ENCODE results near the gene TAB2.

Gene TAB2

GRCh38 chr6:149302723-149303122, 14.8 kb upstream of the TAB2 start:
- no peak for TF ChIP-seq CEBPB (IDR thresholded peaks at IDR 0.05)
- no peak for TF ChIP-seq EP300 (IDR thresholded peaks at IDR 0.05; ENCODE audit: borderline replicate concordance)
- TF ChIP-seq, protein P1, sequence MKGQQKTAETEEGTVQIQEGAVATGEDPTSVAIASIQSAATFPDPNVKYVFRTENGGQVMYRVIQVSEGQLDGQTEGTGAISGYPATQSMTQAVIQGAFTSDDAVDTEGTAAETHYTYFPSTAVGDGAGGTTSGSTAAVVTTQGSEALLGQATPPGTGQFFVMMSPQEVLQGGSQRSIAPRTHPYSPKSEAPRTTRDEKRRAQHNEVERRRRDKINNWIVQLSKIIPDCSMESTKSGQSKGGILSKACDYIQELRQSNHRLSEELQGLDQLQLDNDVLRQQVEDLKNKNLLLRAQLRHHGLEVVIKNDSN (IDR thresholded peaks at IDR 0.05): no peak
- TF ChIP-seq RAD21 (IDR thresholded peaks at IDR 0.05; ENCODE audit: low read depth): no peak
- no peak for TF ChIP-seq TEAD4 (IDR thresholded peaks at IDR 0.05)
- TF ChIP-seq CREB1 (IDR thresholded peaks at IDR 0.05; ENCODE audit: low read depth): no peak
- TF ChIP-seq REST (IDR thresholded peaks at IDR 0.05; ENCODE audit: low read depth): no peak
- TF ChIP-seq NFIC (IDR thresholded peaks at IDR 0.05): no peak
- no peak for TF ChIP-seq EGR1 (IDR thresholded peaks at IDR 0.05)
- TF ChIP-seq FOXM1 (IDR thresholded peaks at IDR 0.05; ENCODE audit: borderline replicate concordance, low read depth): no peak
- TF ChIP-seq MAX (IDR thresholded peaks at IDR 0.05): no peak
- TF ChIP-seq TAF1 (IDR thresholded peaks at IDR 0.05; ENCODE audit: low read depth): no peak
- no peak for TF ChIP-seq ZBTB7A (IDR thresholded peaks at IDR 0.05; ENCODE audit: low read depth)
- TF ChIP-seq YY1 (IDR thresholded peaks at IDR 0.05; ENCODE audit: low read depth): no peak
- TF ChIP-seq TCF12 (IDR thresholded peaks at IDR 0.05; ENCODE audit: low read depth): no peak

DNA sequence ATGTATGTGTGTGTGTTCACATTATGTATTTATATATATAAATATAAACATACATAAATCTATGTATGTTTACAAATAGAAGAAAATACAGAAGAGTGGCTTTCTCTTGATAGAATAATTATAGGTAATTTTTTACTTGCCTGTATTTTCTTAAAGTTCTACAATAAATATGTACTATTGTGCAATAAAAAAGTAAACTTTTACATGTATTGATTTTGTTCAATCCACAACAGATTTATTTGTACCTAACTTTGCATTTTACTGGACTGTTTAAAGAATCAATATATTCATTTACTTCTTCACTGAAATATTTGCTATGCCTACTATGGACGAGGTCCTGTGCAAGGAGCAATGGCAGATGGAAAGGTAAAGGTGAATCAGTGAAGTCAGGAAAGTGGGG, 14.0 kb upstream of the TAB2 start:
- TF ChIP-seq FOXM1 (IDR thresholded peaks at IDR 0.05; ENCODE audit: borderline replicate concordance, low read depth) (no peak), REST (IDR thresholded peaks at IDR 0.05; ENCODE audit: low read depth) (no peak), TCF12 (IDR thresholded peaks at IDR 0.05; ENCODE audit: low read depth) (no peak), YY1 (IDR thresholded peaks at IDR 0.05; ENCODE audit: low read depth) (no peak), NFIC (IDR thresholded peaks at IDR 0.05) (no peak), MAX (IDR thresholded peaks at IDR 0.05) (no peak), TAF1 (IDR thresholded peaks at IDR 0.05; ENCODE audit: low read depth) (no peak), RAD21 (IDR thresholded peaks at IDR 0.05; ENCODE audit: low read depth) (no peak), CEBPB (IDR thresholded peaks at IDR 0.05) (no peak), EGR1 (IDR thresholded peaks at IDR 0.05) (no peak), EP300 (IDR thresholded peaks at IDR 0.05; ENCODE audit: borderline replicate concordance) (no peak), TEAD4 (IDR thresholded peaks at IDR 0.05) (no peak), ZBTB7A (IDR thresholded peaks at IDR 0.05; ENCODE audit: low read depth) (no peak), CREB1 (IDR thresholded peaks at IDR 0.05; ENCODE audit: low read depth) (no peak)
- TF ChIP-seq, protein P1 (IDR thresholded peaks at IDR 0.05): no peak

GRCh38 chr6:149305372-149305771, 12.1 kb upstream of the TAB2 start:
- TF ChIP-seq ZBTB7A (IDR thresholded peaks at IDR 0.05; ENCODE audit: low read depth): no peak
- no peak for TF ChIP-seq CEBPB (IDR thresholded peaks at IDR 0.05)
- TF ChIP-seq NFIC (IDR thresholded peaks at IDR 0.05): no peak
- no peak for TF ChIP-seq CREB1 (IDR thresholded peaks at IDR 0.05; ENCODE audit: low read depth)

DNA sequence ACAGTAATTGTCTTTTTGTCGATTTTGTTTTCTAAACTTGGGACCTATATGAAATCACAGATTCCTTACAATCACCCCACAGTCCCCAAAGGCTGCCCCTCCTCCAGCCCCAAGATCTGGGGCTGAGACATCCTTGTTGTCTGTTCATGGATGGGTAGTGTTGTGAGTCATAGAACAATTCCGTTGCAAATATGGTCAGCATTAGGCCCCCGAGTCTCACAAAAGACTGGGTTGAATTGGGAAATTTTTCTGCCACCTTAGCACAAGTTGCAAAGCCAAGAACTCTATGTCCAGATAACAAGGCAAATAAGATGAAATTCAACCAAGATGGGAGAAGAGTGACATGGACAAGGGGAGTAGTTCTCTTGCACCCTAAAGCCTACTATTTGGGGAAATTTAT, 10.5 kb upstream of the TAB2 start:
- no peak for TF ChIP-seq EGR1 (IDR thresholded peaks at IDR 0.05)
- no peak for TF ChIP-seq ZBTB7A (IDR thresholded peaks at IDR 0.05; ENCODE audit: low read depth)
- no peak for TF ChIP-seq EP300 (IDR thresholded peaks at IDR 0.05; ENCODE audit: borderline replicate concordance)
- TF ChIP-seq, protein P1 (IDR thresholded peaks at IDR 0.05): no peak
- no peak for TF ChIP-seq YY1 (IDR thresholded peaks at IDR 0.05; ENCODE audit: low read depth)
- TF ChIP-seq TAF1 (IDR thresholded peaks at IDR 0.05; ENCODE audit: low read depth): no peak
- no peak for TF ChIP-seq TEAD4 (IDR thresholded peaks at IDR 0.05)

DNA sequence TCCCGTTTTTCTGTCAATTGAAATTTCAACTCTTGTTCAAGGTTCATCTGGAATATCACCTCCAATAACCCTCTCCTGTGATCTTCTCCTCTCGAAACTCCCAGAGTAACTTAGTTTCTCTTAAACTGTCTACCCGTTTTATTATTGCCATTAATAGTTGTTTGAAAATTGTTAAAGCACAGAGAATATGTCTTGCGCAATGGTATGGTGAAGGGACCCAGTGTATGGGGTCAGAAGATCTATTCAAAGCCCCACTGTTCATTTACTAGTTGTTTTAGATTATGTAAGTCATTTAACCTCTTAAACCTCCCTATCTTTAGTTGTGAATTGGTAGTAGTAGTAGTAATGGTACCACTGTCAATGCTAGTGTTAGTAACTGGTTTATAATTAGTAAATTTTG, 6.2 kb upstream of the TAB2 start:
- TF ChIP-seq MAX (IDR thresholded peaks at IDR 0.05) (no peak), CEBPB (IDR thresholded peaks at IDR 0.05) (peak; percentile 62; the same call in 1 of the 2 replicates), NFIC (IDR thresholded peaks at IDR 0.05) (no peak), REST (IDR thresholded peaks at IDR 0.05; ENCODE audit: low read depth) (no peak)

Data from Ishikawa (cell line).